Measurements from ENCODE around the gene SLAMF9. TPM values are rescaled to one million over a fixed set of nuclear protein-coding genes. Genes with fewer than 3 reads are reported as not detected.

SLAMF9 gene
- polyA plus RNA-seq, 1 donor (not counting 4 experiments of a cell fraction or from before 2014, with no cell fraction given), result 0.31 TPM

- dilution Hi-C loops (cut with MboI; ENCODE audit: extremely low pct_ligation_motif_present, low sequenced_read_pairs), result no loop called here
- TF ChIP-seq CTCF (optimal IDR thresholded peaks at IDR 0.05 in 1 of 3, IDR thresholded peaks at IDR 0.05 in 1 of 3, conservative IDR thresholded peaks at IDR 0.05 in 1 of 3; ENCODE audit: extremely low read depth in 1 of 3, insufficient read depth in 2 of 3, low read length in 3 of 3), result no peak
- TF ChIP-seq EZH2 (IDR thresholded peaks at IDR 0.05; ENCODE audit: low read length), result no peak
- no peaks in the 10 kb centered on the region for H3K4me1 ChIP-seq (ENCODE audit: control insufficient read depth, extremely low read depth, insufficient read depth, low read length)
- no peak for FAIRE-seq
- H3K4me3 ChIP-seq (ENCODE audit: control insufficient read depth in 2 of 3, extremely low read depth in 1 of 3, insufficient read depth in 2 of 3, low read depth in 1 of 3, low read length in 3 of 3), result no peak overlapping the region
- H3K9ac ChIP-seq (ENCODE audit: control insufficient read depth, extremely low read depth, insufficient read depth, low read length), result no peak overlapping the region
- H3K27me3 ChIP-seq (ENCODE audit: control insufficient read depth, extremely low read depth, insufficient read depth, low read length), result no peaks in the 10 kb centered on the region
- H2AFZ ChIP-seq (ENCODE audit: control insufficient read depth, low read length), result no peak overlapping the region
- no peaks in the 10 kb centered on the region for H4K20me1 ChIP-seq (ENCODE audit: control insufficient read depth, extremely low read depth, insufficient read depth, low read length)
- H3K79me2 ChIP-seq (ENCODE audit: control insufficient read depth, insufficient read depth, low read length), result no peaks in the 10 kb centered on the region
- H3K27ac ChIP-seq (ENCODE audit: control insufficient read depth, insufficient read depth, low read length), result no peak overlapping the region
- no peaks in the 10 kb centered on the region for H3K9me3 ChIP-seq (ENCODE audit: control insufficient read depth, low read depth, low read length)
- H3K4me2 ChIP-seq (ENCODE audit: control insufficient read depth, extremely low read depth, insufficient read depth, low read depth, low read length), result no peak overlapping the region
- H3K9me1 ChIP-seq (ENCODE audit: control insufficient read depth, extremely low read depth, insufficient read depth, low read length), result peaks cover 5% of the 10 kb centered on the region
- peaks cover 27 to 29% of the 10 kb centered on the region in 2 experiments for H3K36me3 ChIP-seq (ENCODE audit: control insufficient read depth in 2 of 2, extremely low read depth in 1 of 2, insufficient read depth in 2 of 2, low read length in 2 of 2)
- DNase-seq (ENCODE audit: low read depth, low spot score), result no peak
Observed at GRCh38 chr1:159980786-159981185, 26.7 kb upstream of the SLAMF9 start.

- Histone ChIP-seq H2AFZ (ENCODE audit: control insufficient read depth, low read length) (no peak overlapping the region), H3K4me1 (ENCODE audit: control insufficient read depth, extremely low read depth, insufficient read depth, low read length) (no peaks in the 10 kb centered on the region), H4K20me1 (ENCODE audit: control insufficient read depth, extremely low read depth, insufficient read depth, low read length) (peaks cover 3% of the 10 kb centered on the region), H3K27me3 (ENCODE audit: control insufficient read depth, extremely low read depth, insufficient read depth, low read length) (no peaks in the 10 kb centered on the region), H3K4me3 (ENCODE audit: control insufficient read depth in 2 of 3, extremely low read depth in 1 of 3, insufficient read depth in 2 of 3, low read depth in 1 of 3, low read length in 3 of 3) (no peak overlapping the region), H3K9ac (ENCODE audit: control insufficient read depth, extremely low read depth, insufficient read depth, low read length) (no peak overlapping the region), H3K27ac (ENCODE audit: control insufficient read depth, insufficient read depth, low read length) (no peak overlapping the region), H3K9me3 (ENCODE audit: control insufficient read depth, low read depth, low read length) (no peaks in the 10 kb centered on the region), H3K9me1 (ENCODE audit: control insufficient read depth, extremely low read depth, insufficient read depth, low read length) (peaks cover 5% of the 10 kb centered on the region), H3K36me3 (ENCODE audit: control insufficient read depth in 2 of 2, extremely low read depth in 1 of 2, insufficient read depth in 2 of 2, low read length in 2 of 2) (peaks cover 29 to 30% of the 10 kb centered on the region in 2 experiments), H3K79me2 (ENCODE audit: control insufficient read depth, insufficient read depth, low read length) (peaks cover 1% of the 10 kb centered on the region), H3K4me2 (ENCODE audit: control insufficient read depth, extremely low read depth, insufficient read depth, low read depth, low read length) (no peak overlapping the region)
- TF ChIP-seq EZH2 (IDR thresholded peaks at IDR 0.05; ENCODE audit: low read length), result no peak
- no peak for TF ChIP-seq CTCF (optimal IDR thresholded peaks at IDR 0.05 in 1 of 3, IDR thresholded peaks at IDR 0.05 in 1 of 3, conservative IDR thresholded peaks at IDR 0.05 in 1 of 3; ENCODE audit: extremely low read depth in 1 of 3, insufficient read depth in 2 of 3, low read length in 3 of 3)
- DNase-seq (ENCODE audit: low read depth, low spot score), result no peak
- FAIRE-seq, result no peak
- dilution Hi-C loops (cut with MboI; ENCODE audit: extremely low pct_ligation_motif_present, low sequenced_read_pairs), result no loop called here
Observed at GRCh38 chr1:159980076-159980475, 26.0 kb upstream of the SLAMF9 start.
